A549 (cell line): ENCODE measurements around the gene NFX1. TPM values are rescaled to one million over a fixed set of nuclear protein-coding genes. Genes with fewer than 3 reads are reported as not detected.

Experiments
- ATAC-seq, 2 experiments: fragments of 200-7000 bp in 1 of 2; fragments of >200 bp in 1 of 2; cut with Nextera tagmentation in 1 of 2; cut with Tn5 transposase in 1 of 2; 3 replicates each; pipeline versions ENCODE4 v1.8.0 to v1.9.1; 2018 to 2020; ENCODE audit warnings: mild to moderate bottlenecking in 1 of 2, moderate library complexity in 1 of 2
- CTCF ChIA-PET: fragments of 300-600 bp; sonication (Branson Sonifier 250); formaldehyde crosslinking; extraction: SDS; loops from one replicate; lab custom pipeline; 2021; ENCODE audit warnings: antibody characterized with exemption, inconsistent platforms; lab: Yijun Ruan, JAX
- POLR2A ChIA-PET: fragments of 350-600 bp; formaldehyde crosslinking; extraction: SDS; loops from one replicate; lab custom pipeline; 2021; ENCODE audit warnings: antibody characterized with exemption, inconsistent platforms; lab: Yijun Ruan, JAX
- DNase-seq, 2 experiments: peaks; one replicate each; pipeline versions ENCODE4 v3.0.0 to v3.0.0-alpha.2; 2011 to 2016; ENCODE audit warnings: low read depth in 1 of 2, low spot score in 1 of 2
- FAIRE-seq: peaks from 2 replicates; lab custom pipeline; 2011; peaks lifted over from hg19 to GRCh38; lab: Jason Lieb, UNC
- H3K27ac ChIP-seq, 2 experiments: fragments of >200 bp; sonication (Bioruptor Twin); formaldehyde crosslinking; 3 replicates each; pipeline ENCODE4 v1.5.1; 2016 to 2017
- H3K4me1 ChIP-seq: fragments of >200 bp; sonication (Bioruptor Twin); formaldehyde crosslinking; 3 replicates; pipeline ENCODE4 v1.6.1; 2016
- H3K4me2 ChIP-seq: fragments of >200 bp; sonication (Bioruptor Twin); formaldehyde crosslinking; 3 replicates; pipeline ENCODE4 v1.6.1; 2016
- H3K4me3 ChIP-seq: fragments of >200 bp; sonication (Bioruptor Twin); formaldehyde crosslinking; 3 replicates; pipeline ENCODE4 v1.5.1; 2016
- H3K9me3 ChIP-seq: fragments of >200 bp; sonication (Bioruptor Twin); formaldehyde crosslinking; 3 replicates; pipeline ENCODE4 v1.6.1; 2016
- CBX2 ChIP-seq: fragments of 200-600 bp; sonication (generic); IDR thresholded peaks from 2 replicates; pipeline ENCODE4 v1.6.1; 2016; ENCODE audit warnings: low read depth, mild to moderate bottlenecking, borderline replicate concordance
- CEBPB ChIP-seq, 2 experiments: fragments of >200 bp in 1 of 2; sonication (Bioruptor Twin) in 1 of 2; formaldehyde crosslinking in 1 of 2; IDR thresholded peaks; 2 replicates each; pipeline ENCODE4 v1.6.1; 2012 to 2016
- CHD4 ChIP-seq: fragments of 200-600 bp; sonication (generic); IDR thresholded peaks from 2 replicates; pipeline ENCODE4 v1.6.1; 2016; ENCODE audit warnings: antibody characterized with exemption, mild to moderate bottlenecking, borderline replicate concordance
- ELK1 ChIP-seq: fragments of 150-350 bp; IDR thresholded peaks from 2 replicates; pipeline ENCODE4 v1.6.1; 2014; ENCODE audit warnings: low read depth, mild to moderate bottlenecking, low read length
- EP300 ChIP-seq, 2 experiments: fragments of >200 bp; sonication (Bioruptor Twin); formaldehyde crosslinking; IDR thresholded peaks; 2 replicates in 1 of 2; 3 replicates in 1 of 2; pipeline ENCODE4 v1.6.1; 2016 to 2017
- FOSL2 ChIP-seq, 2 experiments: fragments of 450-650 bp in 1 of 2; fragments of >200 bp in 1 of 2; sonication (Bioruptor Twin) in 1 of 2; formaldehyde crosslinking; IDR thresholded peaks; 2 replicates each; pipeline versions ENCODE4 v1.5.0 to v1.6.1; 2016 to 2020; ENCODE audit warnings: mild to moderate bottlenecking in 1 of 2, moderate library complexity in 1 of 2
- FOXS1 ChIP-seq: fragments of 250-450 bp; sonication (Bioruptor Pico); IDR thresholded peaks from 2 replicates; pipeline ENCODE4 v1.5.0; 2020; ENCODE audit warnings: mild to moderate bottlenecking, moderate library complexity
- HMGXB4 ChIP-seq: fragments of 250-450 bp; sonication (Bioruptor Pico); IDR thresholded peaks from 2 replicates; pipeline ENCODE4 v1.5.0; 2021; ENCODE audit warnings: mild to moderate bottlenecking, moderate library complexity, borderline replicate concordance
- HOXA7 ChIP-seq: fragments of 250-450 bp; sonication (Bioruptor Pico); IDR thresholded peaks from 2 replicates; pipeline ENCODE4 v1.5.0; 2020; ENCODE audit warnings: mild to moderate bottlenecking, moderate library complexity
- HOXB5 ChIP-seq: fragments of 250-450 bp; sonication (Bioruptor Pico); IDR thresholded peaks from 2 replicates; pipeline ENCODE4 v1.5.0; 2020; ENCODE audit warnings: mild to moderate bottlenecking, moderate library complexity
- MAZ ChIP-seq: fragments of 150-350 bp; IDR thresholded peaks from 2 replicates; pipeline ENCODE4 v1.6.1; 2014; ENCODE audit warnings: antibody characterized with exemption, low read depth, low read length, borderline replicate concordance
- NR3C1 ChIP-seq: fragments of >200 bp; sonication (Bioruptor Twin); formaldehyde crosslinking; IDR thresholded peaks from 3 replicates; pipeline ENCODE4 v1.6.1; 2017
- PBX3 ChIP-seq: IDR thresholded peaks from 2 replicates; pipeline ENCODE4 v1.6.1; 2012
- POLR2A ChIP-seq: IDR thresholded peaks from 2 replicates; pipeline ENCODE4 v1.6.1; 2012; ENCODE audit warnings: mild to moderate bottlenecking, low read length
- POLR2AphosphoS2 ChIP-seq: conservative IDR thresholded peaks from 2 replicates; pipeline ENCODE4 v1.6.1; 2012; ENCODE audit warnings: low read length, improper control_type of control experiment, inconsistent platforms
- RAD21 ChIP-seq, 2 experiments: fragments of >200 bp in 1 of 2; sonication (Bioruptor Twin) in 1 of 2; formaldehyde crosslinking in 1 of 2; IDR thresholded peaks in 1 of 2; conservative IDR thresholded peaks in 1 of 2; 2 replicates in 1 of 2; 3 replicates in 1 of 2; pipeline ENCODE4 v1.6.1; 2012 to 2018; ENCODE audit warnings: inconsistent platforms in 1 of 2
- RNF2 ChIP-seq: fragments of 200-600 bp; sonication (generic); IDR thresholded peaks from 2 replicates; pipeline ENCODE4 v1.6.1; 2016; ENCODE audit warnings: low read depth, mild to moderate bottlenecking, antibody characterized with exemption, moderate library complexity, borderline replicate concordance
- USF2 ChIP-seq: fragments of 450-650 bp; IDR thresholded peaks from 2 replicates; pipeline ENCODE4 v1.6.1; 2014; ENCODE audit warnings: antibody characterized with exemption
- ZC3H11A ChIP-seq: fragments of 450-650 bp; IDR thresholded peaks from 2 replicates; pipeline ENCODE4 v1.6.1; 2014; ENCODE audit warnings: antibody characterized with exemption, mild to moderate bottlenecking
- ZFP36 ChIP-seq: fragments of 450-650 bp; IDR thresholded peaks from 2 replicates; pipeline ENCODE4 v1.6.1; 2014; ENCODE audit warnings: borderline replicate concordance; ENCODE audit not compliant: partially characterized antibody
- WGBS: methylation state at CpG from one replicate; pipeline ENCODE4 v1.1.6; 2017; ENCODE audit errors: missing lambda C conversion rate; 5-methylcytosine and 5-hydroxymethylcytosine counted together
- polyA plus RNA-seq, 4 experiments: library from polyadenylated mRNA; depleted of rRNA in 3 of 4; stranded (reverse); fragments of >200 nt; fragmentation: RNase III in 1 of 4; extraction: RNeasy Plus Mini Kit Qiagen cat#74134 plus additional on column Dnase treatment in 1 of 4; gene quantifications; 2 replicates in 3 of 4; 3 replicates in 1 of 4; pipeline ENCODE4 v1.2.3, GENCODE V29; 2011 to 2017

The NFX1 gene
- polyA plus RNA-seq, 2 of the 4 experiments (the other 2 are of a cell fraction): 24.8 to 41.2 TPM

- peak overlapping the region; percentile 26 to 41; a peak in 3 of 6 replicates for H3K27ac ChIP-seq
- no peak for FAIRE-seq
These were observed 39.8 kb upstream of the NFX1 start for GRCh38 chr9:33250458-33250995.

GRCh38 chr9:33254211-33254610 is 36.1 kb upstream of the NFX1 start:
- CTCF ChIA-PET: interaction anchor here (0.6 to 3.2 kb wide), 6 partner anchors 10 to 212 kb away, joined by 3 to 12 read pairs (median 3); partner anchors contain the start of genes BAG1 and CHMP5
- no peak for ATAC-seq
- 86% methylated on average over 4 of the region's 4 CpGs for WGBS
- Histone ChIP-seq H3K9me3 (no peaks in the 10 kb centered on the region), H3K4me3 (no peak overlapping the region), H3K27ac (no peak overlapping the region), H3K4me1 (peaks cover 46% of the 10 kb centered on the region), H3K4me2 (no peak overlapping the region)
- TF ChIP-seq HOXA7 (CRISPR knock-in tag) (0 out of 2 replicates have a peak, but pooled peaks have one; percentile 47), PBX3 (no peak)
- no peak for DNase-seq
- FAIRE-seq: no peak
- POLR2A ChIA-PET: interaction anchor here (0.6 kb wide), 1 partner anchor 201 kb away, joined by 6 read pairs; no protein-coding TSS in a partner anchor

More at GRCh38 chr9:33250458-33250995, 39.8 kb upstream of the NFX1 start:
- H3K9me3 ChIP-seq: no peaks in the 10 kb centered on the region
- H3K4me1 ChIP-seq: peaks cover 20% of the 10 kb centered on the region; the same call in 2 of the 3 replicates
- ChIA-PET POLR2A (no interaction called here), CTCF (interaction anchor here (1.3 to 3.1 kb wide), 2 partner anchors 11 to 13 kb away, joined by 10 to 16 read pairs; partner anchors contain the start of genes BAG1, CHMP5 and SPINK4)
- no peak overlapping the region for H3K4me3 ChIP-seq
- no peak overlapping the region for H3K4me2 ChIP-seq
- ATAC-seq: peak; percentile 22 to 35; a peak in 4 of 6 replicates
- TF ChIP-seq MAZ (no peak), ZFP36 (no peak), USF2 (0 out of 2 replicates have a peak, but pooled peaks have one; percentile 30), POLR2AphosphoS2 (0 out of 2 replicates have a peak, but pooled peaks have one; percentile 38)
- 63% methylated on average over 1 of the region's 1 CpG for WGBS
- no peak for DNase-seq

- DNase-seq: no peak
- 90% methylated on average over 8 of the region's 8 CpGs for WGBS
- no peaks in the 10 kb centered on the region for H3K9me3 ChIP-seq
- no peak for FAIRE-seq
- no peak overlapping the region for H3K4me2 ChIP-seq
- peak overlapping the region in 1 of 2 experiments; percentile 8; a peak in 1 of 6 replicates for H3K27ac ChIP-seq
- POLR2A ChIA-PET: no interaction called here
- ATAC-seq: peak in 1 of 2 experiments; percentile 10; a peak in 2 of 6 replicates
- CTCF ChIA-PET: interaction anchor here (0.9 to 3.2 kb wide), 3 partner anchors 9 to 26 kb away, joined by 3 to 12 read pairs (median 3); partner anchors contain the start of genes BAG1 and CHMP5
- H3K4me1 ChIP-seq: peaks cover 38% of the 10 kb centered on the region
- no peak overlapping the region for H3K4me3 ChIP-seq
- no peak for TF ChIP-seq NR3C1
- TF ChIP-seq POLR2A: no peak
- TF ChIP-seq RAD21 (conservative IDR thresholded peaks at IDR 0.05 in 1 of 2, IDR thresholded peaks at IDR 0.05 in 1 of 2): no peak
- no peak for TF ChIP-seq FOSL2 (IDR thresholded peaks at IDR 0.05)
- no peak for TF ChIP-seq FOSL2 (CRISPR knock-in tag; IDR thresholded peaks at IDR 0.05)
- no peak for TF ChIP-seq CBX2
These were observed 35.3 kb upstream of the NFX1 start for GRCh38 chr9:33255014-33255413.

GRCh38 chr9:33255471-33255870 is 34.8 kb upstream of the NFX1 start:
- Histone ChIP-seq H3K4me1 (peaks cover 36% of the 10 kb centered on the region), H3K27ac (no peak overlapping the region), H3K9me3 (no peaks in the 10 kb centered on the region), H3K4me2 (no peak overlapping the region), H3K4me3 (no peak overlapping the region)
- WGBS: 88% methylated on average over 4 of the region's 4 CpGs
- FAIRE-seq (no peak), ATAC-seq (peak in 1 of 2 experiments; percentile 6; a peak in 1 of 6 replicates), DNase-seq (no peak)
- ChIA-PET POLR2A (interaction anchor here (1.1 kb wide), 1 partner anchor 22 kb away, joined by 3 read pairs; no protein-coding TSS in a partner anchor), CTCF (interaction anchor here (1.2 kb wide), 1 partner anchor 27 kb away, joined by 3 read pairs; no protein-coding TSS in a partner anchor)
- TF ChIP-seq RNF2: no peak
- no peak for TF ChIP-seq EP300 (IDR thresholded peaks at IDR 0.05)
- TF ChIP-seq NR3C1: no peak
- TF ChIP-seq HOXB5 (CRISPR knock-in tag): no peak
- TF ChIP-seq CHD4: no peak
- TF ChIP-seq RAD21 (conservative IDR thresholded peaks at IDR 0.05 in 1 of 2, IDR thresholded peaks at IDR 0.05 in 1 of 2): no peak
- no peak for TF ChIP-seq ELK1
- no peak for TF ChIP-seq ZC3H11A
- TF ChIP-seq HMGXB4: no peak
- no peak for TF ChIP-seq HOXA7 (CRISPR knock-in tag)
- no peak for TF ChIP-seq CEBPB (IDR thresholded peaks at IDR 0.05)
- no peak for TF ChIP-seq FOXS1 (CRISPR knock-in tag)
- no peak for TF ChIP-seq POLR2A
